GM18507 (cell line): ENCODE data around the gene WSCD2.

Source experiments
- DNase-seq: peaks from one replicate; pipeline ENCODE4 v3.0.0; 2011; ENCODE audit warnings: low read depth; ENCODE audit not compliant: insufficient read length; ENCODE audit errors: extremely low spot score
- FAIRE-seq: peaks from 2 replicates; lab custom pipeline; 2011; peaks lifted over from hg19 to GRCh38; lab: Jason Lieb, UNC

The WSCD2 gene

GRCh38 chr12:108123402-108123801 is 5.7 kb upstream of the WSCD2 start:
- FAIRE-seq: no peak
- DNase-seq: no peak

GRCh38 chr12:108125073-108125472 is 4.0 kb upstream of the WSCD2 start:
- no peak for FAIRE-seq

GRCh38 chr12:108126212-108126611 is 2.9 kb upstream of the WSCD2 start:
- DNase-seq: no peak
- no peak for FAIRE-seq

More at GRCh38 chr12:108125073-108125472, 4.0 kb upstream of the WSCD2 start:
- no peak for DNase-seq

GRCh38 chr12:108126990-108127501 is 2.0 kb upstream of the WSCD2 start:
- no peak for DNase-seq
- no peak for FAIRE-seq

- FAIRE-seq (no peak), DNase-seq (no peak)
Measured at GRCh38 chr12:108127654-108128053, 1.4 kb upstream of the WSCD2 start.

GRCh38 chr12:108128221-108129016 is 669 bp upstream of the WSCD2 start:
- FAIRE-seq: no peak
- DNase-seq: no peak

GRCh38 chr12:108131035-108131434 is 1.9 kb downstream of the WSCD2 start:
- FAIRE-seq (no peak), DNase-seq (no peak)

GRCh38 chr12:108131657-108132126 is 2.6 kb downstream of the WSCD2 start:
- FAIRE-seq: no peak
- no peak for DNase-seq

- DNase-seq (no peak), FAIRE-seq (no peak)
Measured at GRCh38 chr12:108133482-108133881, 4.4 kb downstream of the WSCD2 start.

- FAIRE-seq (no peak), DNase-seq (no peak)
Measured at GRCh38 chr12:108134744-108135143, 5.7 kb downstream of the WSCD2 start.

- no peak for DNase-seq
- no peak for FAIRE-seq
Measured at GRCh38 chr12:108135627-108136026, 6.5 kb downstream of the WSCD2 start.

- no peak for DNase-seq
- FAIRE-seq: no peak
Measured at GRCh38 chr12:108136697-108137096, 7.6 kb downstream of the WSCD2 start.

- FAIRE-seq (no peak), DNase-seq (no peak)
Measured at GRCh38 chr12:108139454-108139853, 10.4 kb downstream of the WSCD2 start.

- no peak for FAIRE-seq
- DNase-seq: no peak
Measured at GRCh38 chr12:108140501-108140900, 11.4 kb downstream of the WSCD2 start.

GRCh38 chr12:108141600-108142130 is 12.6 kb downstream of the WSCD2 start:
- DNase-seq (no peak), FAIRE-seq (no peak)

- no peak for DNase-seq
- no peak for FAIRE-seq
Measured at GRCh38 chr12:108143144-108143543, 14.1 kb downstream of the WSCD2 start.

- FAIRE-seq: no peak
Measured at GRCh38 chr12:108144080-108144479, 15.0 kb downstream of the WSCD2 start.

GRCh38 chr12:108145011-108145410 is 15.9 kb downstream of the WSCD2 start:
- no peak for FAIRE-seq
- DNase-seq: no peak

More at GRCh38 chr12:108144080-108144479, 15.0 kb downstream of the WSCD2 start:
- DNase-seq: no peak

- FAIRE-seq (no peak), DNase-seq (no peak)
Measured at GRCh38 chr12:108146035-108146893, 17.2 kb downstream of the WSCD2 start.

- FAIRE-seq: no peak
- no peak for DNase-seq
Measured at GRCh38 chr12:108147279-108147678, 18.2 kb downstream of the WSCD2 start.
